Measurements from ENCODE around the gene CD63.
A peak's percentile ranks its signal among the peaks of the same experiment; 100 is the strongest.

The CD63 gene

GRCh38 chr12:55684761-55685370, 43.9 kb downstream of the CD63 start:
- DNase-seq, result no peak

DNA sequence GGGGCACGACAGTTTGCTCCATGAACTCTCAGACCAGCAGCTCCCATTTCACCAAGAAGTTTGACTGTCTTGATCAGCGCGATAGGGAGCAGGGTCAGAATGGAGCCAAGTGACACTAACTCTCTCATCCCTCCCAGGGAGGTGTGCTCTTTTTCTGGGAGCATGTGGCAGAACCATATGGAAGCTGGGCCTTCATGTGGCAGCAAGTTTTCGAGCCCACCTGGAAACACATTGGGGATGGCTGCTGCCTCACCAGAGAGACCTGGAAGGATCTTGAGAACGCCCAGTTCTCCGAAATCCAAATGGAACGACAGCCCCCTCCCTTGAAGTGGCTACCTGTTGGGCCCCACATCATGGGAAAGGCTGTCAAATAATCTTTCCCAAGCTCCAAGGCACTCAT, 45.1 kb downstream of the CD63 start:
- no peak for DNase-seq

- DNase-seq, result no peak
Observed at GRCh38 chr12:55682087-55682796, 46.6 kb downstream of the CD63 start.

- DNase-seq, result no peak
Observed at GRCh38 chr12:55681142-55682077, 47.4 kb downstream of the CD63 start.

DNA sequence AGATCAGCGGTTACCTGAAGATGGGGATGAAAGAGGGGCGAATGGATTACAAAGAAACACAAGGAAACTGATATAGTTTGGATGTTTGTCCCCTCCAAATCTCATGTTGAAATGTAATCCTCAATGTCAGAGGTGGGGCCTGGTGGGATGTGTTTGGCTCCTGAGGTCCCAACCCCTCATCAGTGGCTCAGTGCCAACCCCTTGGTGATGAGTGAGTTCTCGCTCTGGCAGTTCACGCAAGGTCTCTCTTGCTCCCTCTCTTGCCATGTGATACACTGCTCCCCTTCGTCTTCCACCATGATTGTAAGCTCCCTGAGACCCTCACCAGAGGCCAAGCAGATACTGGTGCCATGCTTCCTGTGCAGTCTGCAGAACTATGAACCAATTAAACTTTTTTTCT, 49.1 kb downstream of the CD63 start:
- no peak for DNase-seq

- DNase-seq, result no peak
Observed at GRCh38 chr12:55676707-55677106, 52.1 kb downstream of the CD63 start.

DNA sequence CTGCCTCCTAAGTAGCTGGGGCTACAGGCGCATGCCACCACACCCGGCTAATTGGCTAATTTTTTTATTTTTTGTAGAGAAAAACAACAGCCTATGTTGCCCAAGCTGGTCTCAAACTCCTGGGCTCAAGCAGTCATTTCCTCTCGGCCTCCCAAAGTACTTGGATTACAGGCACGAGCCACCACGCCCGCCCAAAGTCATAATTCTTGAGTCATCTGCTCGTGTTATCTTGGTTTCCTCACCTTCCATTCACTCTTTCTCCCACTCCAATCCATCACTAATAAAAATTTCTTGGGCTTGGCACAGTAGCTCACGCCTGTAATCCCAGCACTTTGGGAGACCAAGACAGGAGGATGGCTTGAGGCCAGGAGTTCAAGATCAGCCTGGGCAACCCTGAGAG, 53.1 kb downstream of the CD63 start:
- DNase-seq, result peak; percentile 34
